Measurements from ENCODE around the gene PON1.

DNA sequence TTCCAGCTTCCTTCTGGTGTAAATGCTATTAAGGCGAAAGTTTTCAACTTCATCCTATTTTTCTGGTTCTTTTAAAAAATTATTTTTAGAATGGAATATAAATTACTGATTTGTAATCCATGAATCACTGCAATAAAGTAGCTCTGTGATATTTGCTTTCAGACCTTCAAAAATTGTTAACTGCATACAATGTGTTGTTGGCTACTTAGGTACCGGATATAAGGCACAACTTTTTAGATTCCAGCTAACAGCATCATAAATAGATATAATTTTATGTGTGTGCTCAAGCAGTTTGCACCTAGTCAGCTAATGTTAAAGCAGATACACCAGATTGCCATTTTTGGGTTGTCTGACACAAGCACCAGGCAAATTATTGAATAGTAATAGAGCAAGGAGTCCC lies 58.7 kb downstream of the PON1 start:
- TF ChIP-seq, protein P1, sequence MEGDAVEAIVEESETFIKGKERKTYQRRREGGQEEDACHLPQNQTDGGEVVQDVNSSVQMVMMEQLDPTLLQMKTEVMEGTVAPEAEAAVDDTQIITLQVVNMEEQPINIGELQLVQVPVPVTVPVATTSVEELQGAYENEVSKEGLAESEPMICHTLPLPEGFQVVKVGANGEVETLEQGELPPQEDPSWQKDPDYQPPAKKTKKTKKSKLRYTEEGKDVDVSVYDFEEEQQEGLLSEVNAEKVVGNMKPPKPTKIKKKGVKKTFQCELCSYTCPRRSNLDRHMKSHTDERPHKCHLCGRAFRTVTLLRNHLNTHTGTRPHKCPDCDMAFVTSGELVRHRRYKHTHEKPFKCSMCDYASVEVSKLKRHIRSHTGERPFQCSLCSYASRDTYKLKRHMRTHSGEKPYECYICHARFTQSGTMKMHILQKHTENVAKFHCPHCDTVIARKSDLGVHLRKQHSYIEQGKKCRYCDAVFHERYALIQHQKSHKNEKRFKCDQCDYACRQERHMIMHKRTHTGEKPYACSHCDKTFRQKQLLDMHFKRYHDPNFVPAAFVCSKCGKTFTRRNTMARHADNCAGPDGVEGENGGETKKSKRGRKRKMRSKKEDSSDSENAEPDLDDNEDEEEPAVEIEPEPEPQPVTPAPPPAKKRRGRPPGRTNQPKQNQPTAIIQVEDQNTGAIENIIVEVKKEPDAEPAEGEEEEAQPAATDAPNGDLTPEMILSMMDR (IDR thresholded peaks at IDR 0.05; ENCODE audit: borderline replicate concordance, extremely low read depth, low read length, poor library complexity, severe bottlenecking), result no peak
- TF ChIP-seq EZH2 (IDR thresholded peaks at IDR 0.05; ENCODE audit: borderline replicate concordance, low read depth, low read length, severe bottlenecking), result no peak

Data from DND-41 (cell line).